Measurements from ENCODE around the gene TRABD2B.

Gene TRABD2B

DNA sequence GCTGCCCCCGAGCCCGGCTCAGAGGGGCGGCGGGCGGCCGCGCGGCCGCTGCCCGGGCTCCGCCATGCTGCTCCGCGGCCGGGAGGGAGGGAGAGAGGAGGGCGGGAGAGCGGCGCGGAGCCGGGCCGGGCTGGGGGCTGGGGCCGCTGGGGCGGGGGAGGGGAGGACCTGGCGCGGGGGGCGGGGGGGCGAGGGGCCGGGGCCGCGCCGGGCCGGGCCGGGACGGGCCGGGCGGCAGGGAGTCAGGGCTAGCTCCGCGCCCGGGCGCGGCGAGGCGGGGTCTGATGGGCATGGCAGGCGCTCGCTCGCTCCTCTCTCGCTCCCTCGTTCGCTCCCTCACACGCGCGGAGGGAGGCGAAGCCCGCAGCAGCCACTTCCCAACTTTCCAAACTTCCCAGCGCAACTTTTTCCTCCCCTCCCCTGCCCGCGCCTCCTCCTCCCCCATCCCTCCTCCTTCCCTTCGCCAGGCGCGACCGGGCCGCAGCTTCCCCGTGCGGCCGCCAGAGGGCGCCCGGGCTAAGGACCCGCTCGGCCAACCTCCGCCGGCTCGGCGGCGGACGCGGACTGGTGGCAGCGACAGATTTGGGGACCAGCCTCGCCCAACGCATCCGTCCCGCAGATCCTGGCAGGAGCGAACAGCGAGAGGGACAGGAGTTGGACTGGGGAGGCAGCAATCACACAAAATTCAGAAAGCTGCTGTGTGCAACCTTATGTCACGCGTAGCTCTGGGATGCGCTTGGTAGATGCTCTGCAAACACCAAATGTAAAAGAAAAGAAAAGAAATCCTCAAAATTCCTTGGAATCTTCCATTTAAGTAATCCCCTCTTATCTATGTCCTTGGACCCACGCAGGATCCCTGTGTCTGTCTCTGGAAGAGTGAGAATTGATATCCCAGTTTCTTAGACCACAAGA is at the start of gene TRABD2B:
TRABD2B (minus strand) TSS at position 97 of the 912 bp plus-strand sequence.
- peak; percentile 95 for DNase-seq (ENCODE audit: low spot score)
- TF ChIP-seq, protein P1, sequence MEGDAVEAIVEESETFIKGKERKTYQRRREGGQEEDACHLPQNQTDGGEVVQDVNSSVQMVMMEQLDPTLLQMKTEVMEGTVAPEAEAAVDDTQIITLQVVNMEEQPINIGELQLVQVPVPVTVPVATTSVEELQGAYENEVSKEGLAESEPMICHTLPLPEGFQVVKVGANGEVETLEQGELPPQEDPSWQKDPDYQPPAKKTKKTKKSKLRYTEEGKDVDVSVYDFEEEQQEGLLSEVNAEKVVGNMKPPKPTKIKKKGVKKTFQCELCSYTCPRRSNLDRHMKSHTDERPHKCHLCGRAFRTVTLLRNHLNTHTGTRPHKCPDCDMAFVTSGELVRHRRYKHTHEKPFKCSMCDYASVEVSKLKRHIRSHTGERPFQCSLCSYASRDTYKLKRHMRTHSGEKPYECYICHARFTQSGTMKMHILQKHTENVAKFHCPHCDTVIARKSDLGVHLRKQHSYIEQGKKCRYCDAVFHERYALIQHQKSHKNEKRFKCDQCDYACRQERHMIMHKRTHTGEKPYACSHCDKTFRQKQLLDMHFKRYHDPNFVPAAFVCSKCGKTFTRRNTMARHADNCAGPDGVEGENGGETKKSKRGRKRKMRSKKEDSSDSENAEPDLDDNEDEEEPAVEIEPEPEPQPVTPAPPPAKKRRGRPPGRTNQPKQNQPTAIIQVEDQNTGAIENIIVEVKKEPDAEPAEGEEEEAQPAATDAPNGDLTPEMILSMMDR (IDR thresholded peaks at IDR 0.05; ENCODE audit: extremely low read depth, insufficient read depth, missing control alignments) = peak; percentile 98
- in situ Hi-C loops (cut with MboI; ENCODE audit: low pct_unique_long_range_greater_than_20kb, low sequenced_read_pairs, unreplicated experiment) = no loop called here

DNA sequence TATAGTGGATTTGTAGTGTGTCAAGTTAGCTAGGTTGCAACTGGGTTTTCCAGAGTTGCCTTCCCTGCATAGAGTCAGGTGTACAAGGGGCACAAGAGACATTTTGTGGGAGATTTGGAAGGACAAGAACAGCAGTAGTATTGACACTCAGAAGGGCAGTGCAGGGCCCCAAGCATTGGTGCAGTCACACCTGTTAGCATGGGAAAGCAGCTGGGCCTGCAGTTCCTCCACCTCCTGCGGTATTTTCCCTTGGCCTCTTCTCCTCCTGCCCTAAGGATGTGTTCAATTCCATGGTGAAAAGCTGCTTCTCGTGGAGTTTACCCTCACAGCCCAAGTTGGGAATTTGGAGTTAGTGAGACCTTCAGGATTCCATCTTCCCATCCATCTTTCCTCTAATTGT is 47.1 kb upstream of the TRABD2B start:
- DNase-seq (ENCODE audit: low spot score) = no peak
- TF ChIP-seq, protein P1 (IDR thresholded peaks at IDR 0.05; ENCODE audit: extremely low read depth, insufficient read depth, missing control alignments) = no peak
- in situ Hi-C loops (cut with MboI; ENCODE audit: low pct_unique_long_range_greater_than_20kb, low sequenced_read_pairs, unreplicated experiment) = loop anchor here (25.0 kb wide), 1 partner anchor 93 kb away; no protein-coding TSS in a partner anchor

- no peak for DNase-seq (ENCODE audit: low spot score)
- in situ Hi-C loops (cut with MboI; ENCODE audit: low pct_unique_long_range_greater_than_20kb, low sequenced_read_pairs, unreplicated experiment) = loop anchor here (25.0 kb wide), 1 partner anchor 94 kb away; no protein-coding TSS in a partner anchor
- TF ChIP-seq, protein P1 (IDR thresholded peaks at IDR 0.05; ENCODE audit: extremely low read depth, insufficient read depth, missing control alignments) = no peak
These were observed 46.4 kb upstream of the TRABD2B start for GRCh38 chr1:48043622-48044021.

DNA sequence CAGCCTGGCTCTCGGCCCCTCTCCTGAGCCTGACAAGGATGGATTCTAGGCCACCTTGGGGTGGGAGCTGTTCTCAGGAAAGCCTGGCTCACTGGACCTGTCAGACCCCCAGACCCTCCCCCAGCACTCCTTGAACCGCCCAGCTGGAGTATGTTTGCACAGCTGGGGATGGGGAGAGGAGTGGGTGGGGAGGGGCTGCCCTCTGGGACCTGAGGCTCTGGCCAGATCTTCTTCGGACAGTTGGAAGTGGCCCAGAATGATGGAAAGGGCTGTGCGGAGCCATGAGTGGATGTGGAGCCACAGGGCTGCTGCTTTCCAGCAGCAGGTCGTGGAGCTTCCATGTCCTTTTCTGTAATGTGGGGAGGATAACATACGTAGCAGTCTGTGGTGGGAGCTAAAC is 43.0 kb upstream of the TRABD2B start:
- TF ChIP-seq, protein P1 (IDR thresholded peaks at IDR 0.05; ENCODE audit: extremely low read depth, insufficient read depth, missing control alignments) = no peak
- no peak for DNase-seq (ENCODE audit: low spot score)
- in situ Hi-C loops (cut with MboI; ENCODE audit: low pct_unique_long_range_greater_than_20kb, low sequenced_read_pairs, unreplicated experiment) = loop anchor here (25.0 kb wide), 1 partner anchor 97 kb away; no protein-coding TSS in a partner anchor

- TF ChIP-seq, protein P1 (IDR thresholded peaks at IDR 0.05; ENCODE audit: extremely low read depth, insufficient read depth, missing control alignments) = no peak
- DNase-seq (ENCODE audit: low spot score) = peak; percentile 28
- in situ Hi-C loops (cut with MboI; ENCODE audit: low pct_unique_long_range_greater_than_20kb, low sequenced_read_pairs, unreplicated experiment) = loop anchor here (25.0 kb wide), 1 partner anchor 98 kb away; no protein-coding TSS in a partner anchor
These were observed 42.2 kb upstream of the TRABD2B start for GRCh38 chr1:48039088-48040054.

DNA sequence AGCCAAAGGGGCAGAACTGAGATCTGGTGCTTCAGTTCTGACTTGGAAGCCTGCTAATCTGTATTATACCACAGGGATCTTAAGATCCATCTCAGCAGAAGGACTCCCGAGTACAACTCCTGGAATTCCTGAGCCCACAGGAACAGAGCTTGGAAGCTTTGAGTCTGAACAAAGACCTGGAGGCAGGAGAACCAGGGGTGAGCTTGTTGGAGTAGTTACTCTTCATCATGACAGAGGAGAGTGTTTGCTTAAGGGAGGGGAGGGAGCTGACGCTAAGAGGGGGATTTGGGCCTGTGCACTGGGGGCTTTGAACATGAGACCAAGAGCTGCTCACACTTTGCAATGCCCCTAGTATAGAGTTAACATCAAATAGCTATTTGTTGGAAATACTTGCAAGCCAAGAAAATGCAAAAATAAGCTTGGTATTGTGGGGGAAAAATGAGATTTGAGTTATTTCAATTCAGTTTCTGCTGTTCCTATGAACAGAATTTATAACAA is 41.1 kb upstream of the TRABD2B start:
- no peak for DNase-seq (ENCODE audit: low spot score)
- in situ Hi-C loops (cut with MboI; ENCODE audit: low pct_unique_long_range_greater_than_20kb, low sequenced_read_pairs, unreplicated experiment) = loop anchor here (25.0 kb wide), 1 partner anchor 99 kb away; no protein-coding TSS in a partner anchor
- TF ChIP-seq, protein P1 (IDR thresholded peaks at IDR 0.05; ENCODE audit: extremely low read depth, insufficient read depth, missing control alignments) = no peak
